ENCODE results near the gene SPSB3.

- TF ChIP-seq CTCF (IDR thresholded peaks at IDR 0.05; ENCODE audit: low read depth, low read length, poor library complexity, severe bottlenecking) (no peak), EZH2phosphoT487 (IDR thresholded peaks at IDR 0.05; ENCODE audit: borderline replicate concordance, low read length) (no peak)
These were observed 38.0 kb upstream of the SPSB3 start for GRCh38 chr16:1820096-1820945.

All from DOHH2 (cell line).